K562 (cell line): Measurements from ENCODE around the gene TP63. TPM values are rescaled to one million over a fixed set of nuclear protein-coding genes. Genes with fewer than 3 reads are reported as not detected.

ENCODE experiments used
- ATAC-seq: fragments of 200-7000 bp; cut with Tn5 transposase; 3 replicates; pipeline ENCODE4 v1.9.1; 2020; ENCODE audit warnings: moderate library complexity
- BruUV-seq: library from RNA; stranded (reverse); fragments of 400-500 nt; replicated peaks from 2 replicates; lab custom pipeline; 2021; lab: Mats Ljungman, UMichigan
- CTCF ChIA-PET: fragments of 300-600 bp; formaldehyde crosslinking; extraction: SDS; loops from one replicate; lab custom pipeline; 2021; ENCODE audit warnings: low intra/inter-chr PET ratio; lab: Yijun Ruan, JAX
- POLR2A ChIA-PET: fragments of 300-600, 350-650 bp; sonication (Branson Sonifier 250); formaldehyde crosslinking; extraction: SDS; loops from one replicate; lab custom pipeline; 2021; ENCODE audit warnings: antibody characterized with exemption, inconsistent platforms; lab: Yijun Ruan, JAX
- DNase-seq, 4 experiments: peaks; one replicate each; pipeline versions ENCODE4 v3.0.0 to v3.0.0-alpha.2; 2011 to 2018; ENCODE audit warnings: low spot score in 3 of 4, mixed read lengths in 3 of 4; ENCODE audit errors: extremely low read depth in 1 of 4
- FAIRE-seq: peaks from 2 replicates; lab custom pipeline; 2011; peaks lifted over from hg19 to GRCh38; lab: Jason Lieb, UNC
- H2AFZ ChIP-seq: 2 replicates; pipeline ENCODE4 v1.6.0; 2011; ENCODE audit warnings: low read depth, low read length, control low read depth, inconsistent platforms
- H3K27ac ChIP-seq: fragments of 200-600 bp; 3 replicates; pipeline ENCODE4 v1.8.0; 2011; ENCODE audit warnings: low read depth, mild to moderate bottlenecking, control low read depth, inconsistent platforms, low read length, moderate library complexity, mixed read lengths; ENCODE audit errors: extremely low read depth
- H3K27me3 ChIP-seq, 2 experiments: fragments of 300-600 bp in 1 of 2; 2 replicates in 1 of 2; 3 replicates in 1 of 2; pipeline versions ENCODE4 v1.6.0 to v1.8.0; 2011; ENCODE audit warnings: inconsistent platforms in 2 of 2, low read length in 2 of 2, mild to moderate bottlenecking in 1 of 2, mixed read lengths in 1 of 2, moderate library complexity in 1 of 2; ENCODE audit not compliant: control insufficient read depth in 2 of 2, insufficient read depth in 2 of 2
- H3K36me3 ChIP-seq: fragments of 300-600 bp; 3 replicates; pipeline ENCODE4 v1.8.0; 2011; ENCODE audit warnings: mild to moderate bottlenecking, low read length, inconsistent platforms; ENCODE audit not compliant: control insufficient read depth, insufficient read depth
- H3K4me1 ChIP-seq, 2 experiments: fragments of 200-600 bp in 1 of 2; replicated peaks in 1 of 2; 2 replicates in 1 of 2; 3 replicates in 1 of 2; pipeline versions ENCODE4 v1.5.1 to v1.8.0; 2011; ENCODE audit warnings: inconsistent platforms in 2 of 2, low read length in 2 of 2, mild to moderate bottlenecking in 1 of 2, mixed read lengths in 1 of 2, moderate library complexity in 1 of 2; ENCODE audit not compliant: control insufficient read depth in 2 of 2, insufficient read depth in 2 of 2
- H3K4me2 ChIP-seq: 2 replicates; pipeline ENCODE4 v1.6.1; 2011; ENCODE audit warnings: low read length, control low read depth, inconsistent platforms, mixed read lengths; ENCODE audit not compliant: insufficient read depth
- H3K4me3 ChIP-seq: fragments of 200-600 bp; sonication (generic), shearing (Covaris generic); 2 replicates; pipeline ENCODE4 v1.5.1; 2016; ENCODE audit warnings: control low read depth, inconsistent platforms
- H3K79me2 ChIP-seq: fragments of 200-600 bp; 3 replicates; pipeline ENCODE4 v1.8.0; 2011; ENCODE audit warnings: low read length, inconsistent platforms; ENCODE audit not compliant: control insufficient read depth, insufficient read depth
- H3K9ac ChIP-seq, 2 experiments: 2 replicates each; pipeline versions ENCODE4 v1.6.0 to v1.6.1; 2011; ENCODE audit warnings: low read depth in 2 of 2, low read length in 2 of 2, control low read depth in 1 of 2, inconsistent platforms in 1 of 2, mild to moderate bottlenecking in 1 of 2, mixed read lengths in 1 of 2; ENCODE audit not compliant: insufficient read depth in 1 of 2
- H3K9me1 ChIP-seq: one replicate; pipeline ENCODE4 v1.6.0; 2011; ENCODE audit warnings: inconsistent platforms, mild to moderate bottlenecking, low read length, moderate library complexity; ENCODE audit not compliant: control insufficient read depth, insufficient read depth
- H3K9me3 ChIP-seq: replicated peaks from 2 replicates; pipeline ENCODE4 v1.5.1; 2011; ENCODE audit warnings: low read depth, low read length, inconsistent platforms; ENCODE audit not compliant: control insufficient read depth, insufficient read depth
- H4K20me1 ChIP-seq: replicated peaks from 2 replicates; pipeline ENCODE4 v1.6.1; 2011; ENCODE audit warnings: low read length, inconsistent platforms, mixed read lengths; ENCODE audit not compliant: control insufficient read depth, insufficient read depth
- BRF1 ChIP-seq: IDR thresholded peaks from 3 replicates; pipeline ENCODE4 v1.6.1; 2011; ENCODE audit warnings: borderline replicate concordance, mild to moderate bottlenecking; ENCODE audit not compliant: insufficient read length; ENCODE audit errors: extremely low read depth
- ELF4 ChIP-seq: fragments of 450-650 bp; formaldehyde crosslinking; IDR thresholded peaks from 2 replicates; pipeline ENCODE4 v1.4.0; 2022; ENCODE audit warnings: missing genetic modification characterization
- ESRRB ChIP-seq: fragments of 250-450 bp; sonication (Bioruptor Pico); IDR thresholded peaks from 2 replicates; pipeline ENCODE4 v1.5.0; 2020; ENCODE audit warnings: mild to moderate bottlenecking, moderate library complexity, borderline replicate concordance
- ETV5 ChIP-seq: sonication (generic); formaldehyde crosslinking; IDR thresholded peaks from 2 replicates; pipeline ENCODE4 v1.4.0; 2020; ENCODE audit warnings: low read depth, mild to moderate bottlenecking, missing genetic modification reagents
- FOXJ2 ChIP-seq: fragments of 200-800 bp; sonication (Bioruptor generic); IDR thresholded peaks from 2 replicates; pipeline ENCODE4 v1.6.1; 2016; ENCODE audit warnings: missing genetic modification characterization, missing compliant biosample characterization
- FOXM1 ChIP-seq, 2 experiments: fragments of 450-650 bp in 1 of 2; sonication (generic) in 1 of 2; formaldehyde crosslinking in 1 of 2; IDR thresholded peaks; 2 replicates each; pipeline versions ENCODE4 v1.6.1 to v1.9.0; 2017 to 2022; ENCODE audit warnings: low read depth in 2 of 2, mild to moderate bottlenecking in 2 of 2, missing genetic modification reagents in 1 of 2, moderate library complexity in 1 of 2
- GATAD2B ChIP-seq: fragments of 450-650 bp; IDR thresholded peaks from 2 replicates; pipeline ENCODE4 v1.6.1; 2017; ENCODE audit warnings: mild to moderate bottlenecking, borderline replicate concordance
- GTF2B ChIP-seq: IDR thresholded peaks from 2 replicates; pipeline ENCODE4 v1.6.1; 2011; ENCODE audit not compliant: insufficient read length; ENCODE audit errors: extremely low read depth
- HNRNPLL ChIP-seq: fragments of 200-400 bp; formaldehyde crosslinking; IDR thresholded peaks from 2 replicates; pipeline ENCODE4 v1.6.1; 2017; ENCODE audit warnings: low read length, low read depth, mild to moderate bottlenecking; ENCODE audit not compliant: poor library complexity, severe bottlenecking
- PCBP2 ChIP-seq: fragments of 200-400 bp; formaldehyde crosslinking; IDR thresholded peaks from 2 replicates; pipeline ENCODE4 v1.6.1; 2018; ENCODE audit warnings: low read length, low read depth, mild to moderate bottlenecking, moderate library complexity; ENCODE audit not compliant: poor library complexity, severe bottlenecking
- PML ChIP-seq: IDR thresholded peaks from 2 replicates; pipeline ENCODE4 v1.6.1; 2012; ENCODE audit warnings: low read length, inconsistent platforms
- POLR2G ChIP-seq: fragments of 200-400 bp; formaldehyde crosslinking; IDR thresholded peaks from 2 replicates; pipeline ENCODE4 v1.6.1; 2017; ENCODE audit warnings: low read depth, mild to moderate bottlenecking, antibody characterized with exemption, low read length, moderate library complexity
- SIN3A ChIP-seq, 2 experiments: fragments of 150-350 bp in 1 of 2; IDR thresholded peaks; 2 replicates each; pipeline ENCODE4 v1.6.1; 2011 to 2016; ENCODE audit warnings: borderline replicate concordance in 2 of 2, low read depth in 2 of 2, low read length in 2 of 2, mild to moderate bottlenecking in 2 of 2, moderate library complexity in 2 of 2; ENCODE audit not compliant: control insufficient read depth in 1 of 2
- SRSF7 ChIP-seq: fragments of 200-400 bp; formaldehyde crosslinking; optimal IDR thresholded peaks from 2 replicates; pipeline ENCODE3; 2017; ENCODE audit warnings: mild to moderate bottlenecking, low read depth, low read length
- TEAD4 ChIP-seq, 2 experiments: sonication (generic) in 1 of 2; formaldehyde crosslinking in 1 of 2; IDR thresholded peaks; 2 replicates each; pipeline versions ENCODE4 v1.6.1 to v1.8.0; 2012 to 2022; ENCODE audit warnings: borderline replicate concordance in 1 of 2, inconsistent platforms in 1 of 2, low read length in 1 of 2, mild to moderate bottlenecking in 1 of 2, missing genetic modification reagents in 1 of 2
- ZNF212 ChIP-seq: fragments of 450-650 bp; formaldehyde crosslinking; IDR thresholded peaks from 2 replicates; pipeline ENCODE4 v1.4.0; 2020; ENCODE audit warnings: mild to moderate bottlenecking
- ZNF239 ChIP-seq: fragments of 250-450 bp; sonication (Bioruptor Pico); IDR thresholded peaks from 2 replicates; pipeline ENCODE4 v1.4.0; 2020; ENCODE audit warnings: mild to moderate bottlenecking
- ZNF764 ChIP-seq: fragments of 250-450 bp; sonication (Bioruptor Pico); IDR thresholded peaks from 2 replicates; pipeline ENCODE4 v1.4.0; 2020; ENCODE audit warnings: low read depth, mild to moderate bottlenecking, moderate library complexity
- ZSCAN32 ChIP-seq: fragments of 450-650 bp; formaldehyde crosslinking; IDR thresholded peaks from 2 replicates; pipeline ENCODE4 v1.4.0; 2020; ENCODE audit warnings: mild to moderate bottlenecking, moderate library complexity
- WGBS: fragments of 100-300 bp; shearing (Covaris generic); methylation state at CpG from one replicate; pipeline ENCODE4 v1.1.6; 2016; ENCODE audit warnings: low coverage, mixed read lengths; ENCODE audit not compliant: insufficient coverage; ENCODE audit errors: missing lambda C conversion rate; 5-methylcytosine and 5-hydroxymethylcytosine counted together
- in situ Hi-C: fragments of 300-500 bp; cut with MboI; formaldehyde crosslinking; loops from 4 replicates; pipeline ENCODE4 v1.15.0; 2018; ENCODE audit warnings: inconsistent platforms, mixed read lengths
- intact Hi-C: fragments of 100-400 bp; cut with micrococcal nuclease; formaldehyde crosslinking; loops from 2 replicates; pipeline ENCODE4 v1.14.2; 2022
- polyA plus RNA-seq, 8 experiments: library from polyadenylated mRNA; depleted of rRNA in 4 of 8; stranded (reverse) in 5 of 8; unstranded in 3 of 8; fragments of >200 nt; fragmentation: Nextera tagmentation in 2 of 8; fragmentation: Illumina TruSeq in 1 of 8; extraction: Ambion mirVana in 2 of 8; extraction: Trizol in 1 of 8; gene quantifications; 2 replicates each; pipeline versions ENCODE4 v1.2.1 to v1.2.3, GENCODE V29; 2011 to 2014; ENCODE audit warnings: inconsistent platforms in 1 of 8, missing spikeins in 1 of 8
- total RNA-seq, 7 experiments: library from RNA; depleted of rRNA in 6 of 7; stranded (reverse); fragments of >200 nt in 6 of 7; fragmentation: Illumina TruSeq in 2 of 7; extraction: Trizol in 2 of 7; gene quantifications; 2 replicates each; pipeline versions ENCODE4 v1.2.1 to v1.2.3, GENCODE V29; 2011 to 2021; ENCODE audit warnings: low replicate concordance in 1 of 7

Gene TP63
- total and polyA plus RNA-seq, 9 of the 15 experiments (the other 6 are each of a cell fraction or from before 2014, with no cell fraction given), result 0.32 to 1.4 (median 0.50) TPM

GRCh38 chr3:189773056-189773455 is 141.9 kb downstream of the TP63 start:
- BruUV-seq, result no TSS peak
- in situ Hi-C loops (no loop called here), intact Hi-C loops (no loop called here)
- DNase-seq (no peak), ATAC-seq (no peak)
- H3K4me1 ChIP-seq, result no peaks in the 10 kb centered on the region
- H2AFZ ChIP-seq, result no peak overlapping the region
- H4K20me1 ChIP-seq, result no peaks in the 10 kb centered on the region
- POLR2A ChIA-PET, result no interaction called here
- H3K9ac ChIP-seq, result no peak overlapping the region
- no peaks in the 10 kb centered on the region for H3K79me2 ChIP-seq
- no peak overlapping the region for H3K4me3 ChIP-seq
- CTCF ChIA-PET, result no interaction called here
- no peaks in the 10 kb centered on the region for H3K36me3 ChIP-seq
- TF ChIP-seq ZNF764 (CRISPR knock-in tag) (no peak), FOXM1 (IDR thresholded peaks at IDR 0.05; ENCODE audit: low read depth) (no peak), FOXM1 (CRISPR knock-in tag; IDR thresholded peaks at IDR 0.05; ENCODE audit: low read depth) (no peak), ELF4 (no peak), ZSCAN32 (no peak), HNRNPLL (no peak), SIN3A (IDR thresholded peaks at IDR 0.05; ENCODE audit: borderline replicate concordance in 2 of 2, control insufficient read depth in 1 of 2, low read depth in 2 of 2, low read length in 2 of 2) (no peak), PML (no peak), ETV5 (CRISPR knock-in tag) (no peak), ZNF212 (no peak), SRSF7 (no peak), PCBP2 (no peak), TEAD4 (IDR thresholded peaks at IDR 0.05; ENCODE audit: low read length) (no peak), TEAD4 (CRISPR knock-in tag; IDR thresholded peaks at IDR 0.05; ENCODE audit: borderline replicate concordance) (no peak), GATAD2B (no peak), POLR2G (no peak), ZNF239 (CRISPR knock-in tag) (no peak), FOXJ2 (tag) (no peak), GTF2B (no peak), ESRRB (CRISPR knock-in tag) (no peak), BRF1 (no peak)
- TF ChIP-seq, all 486 proteins: peak for 0
- H3K9me3 ChIP-seq, result no peaks in the 10 kb centered on the region
- no peak for FAIRE-seq
- no peak overlapping the region for H3K27ac ChIP-seq
- no peak overlapping the region for H3K4me2 ChIP-seq
- whole genome bisulfite sequencing, result 2% methylated on average over 5 of the region's 5 CpGs
- no peaks in the 10 kb centered on the region for H3K27me3 ChIP-seq
- H3K9me1 ChIP-seq, result no peaks in the 10 kb centered on the region
